HG02852 (cell line): ENCODE data around the gene ENAH.

Source experiments
- ATAC-seq: cut with Tn5 transposase; IDR thresholded peaks from one replicate; pipeline ENCODE4 v1.9.1; 2021; ENCODE audit warnings: mild to moderate bottlenecking, moderate library complexity; ENCODE audit not compliant: unreplicated experiment

ENAH gene

GRCh38 chr1:225508538-225509375, 144.2 kb downstream of the ENAH start:
- no peak for ATAC-seq

- ATAC-seq, result no peak
These were observed 146.2 kb downstream of the ENAH start for GRCh38 chr1:225506727-225507126.

GRCh38 chr1:225504776-225505175, 148.1 kb downstream of the ENAH start:
- ATAC-seq, result no peak

- no peak for ATAC-seq
These were observed 152.2 kb downstream of the ENAH start for GRCh38 chr1:225500624-225501192.

- ATAC-seq, result no peak
These were observed 154.3 kb downstream of the ENAH start for GRCh38 chr1:225498549-225499136.

- ATAC-seq, result no peak
These were observed 158.0 kb downstream of the ENAH start for GRCh38 chr1:225494789-225495359.

- ATAC-seq, result no peak
These were observed 159.2 kb downstream of the ENAH start for GRCh38 chr1:225493591-225494246.

- ATAC-seq, result no peak
These were observed 164.2 kb downstream of the ENAH start for GRCh38 chr1:225488676-225489075.

- no peak for ATAC-seq
These were observed 166.1 kb downstream of the ENAH start for GRCh38 chr1:225486856-225487255.

- ATAC-seq, result no peak
These were observed 166.9 kb downstream of the ENAH start for GRCh38 chr1:225485991-225486530.

GRCh38 chr1:225485226-225485625, 167.7 kb downstream of the ENAH start:
- ATAC-seq, result no peak

GRCh38 chr1:225484657-225485214, 168.2 kb downstream of the ENAH start:
- no peak for ATAC-seq

GRCh38 chr1:225483818-225484656, 168.9 kb downstream of the ENAH start:
- no peak for ATAC-seq

- ATAC-seq, result no peak
These were observed 170.4 kb downstream of the ENAH start for GRCh38 chr1:225482421-225482950.

GRCh38 chr1:225481738-225482137, 171.2 kb downstream of the ENAH start:
- no peak for ATAC-seq

GRCh38 chr1:225480825-225481434, 172.0 kb downstream of the ENAH start:
- ATAC-seq, result peak; percentile 82

GRCh38 chr1:225479996-225480720, 172.8 kb downstream of the ENAH start:
- no peak for ATAC-seq

GRCh38 chr1:225479341-225479740, 173.6 kb downstream of the ENAH start:
- no peak for ATAC-seq
